ENCODE data around the gene STAT5A.

GRCh38 chr17:42241871-42242270 lies 46.4 kb upstream of the STAT5A start:
- TF ChIP-seq POLR2A (IDR thresholded peaks at IDR 0.05): no peak
- no peak for TF ChIP-seq CTCF (IDR thresholded peaks at IDR 0.05)
